Measurements from ENCODE around the gene FKBP7. TPM values are rescaled to one million over a fixed set of nuclear protein-coding genes. Genes with fewer than 3 reads are reported as not detected.
"Not testable (repeated sequence)": the region's sequence is repeated elsewhere in the genome, so short reads cannot be mapped to it uniquely, and the experiment has no call there.

FKBP7 gene
- total RNA-seq, 2 experiments from 2014 or later = 2.6 to 3.6 TPM

DNA sequence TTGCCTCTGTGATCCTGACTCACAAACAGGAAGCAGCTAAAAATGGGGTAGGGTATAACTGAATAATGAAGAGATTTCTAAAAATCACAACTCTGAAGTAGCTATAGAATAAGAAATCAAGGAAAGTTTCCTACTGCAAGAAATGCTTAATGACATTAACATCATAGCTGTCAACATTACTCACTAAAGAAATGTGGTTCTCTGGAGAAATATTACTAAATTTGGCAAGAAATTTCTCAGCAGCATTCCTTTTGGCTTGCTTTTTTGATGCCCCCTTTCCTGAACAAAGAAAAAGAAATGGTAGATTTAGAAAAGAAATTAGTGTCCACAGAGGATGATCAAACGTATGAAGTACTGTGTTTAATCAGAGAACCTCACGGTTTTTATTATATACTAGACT is 37.0 kb downstream of the FKBP7 start:
- H3K36me3 Mint-ChIP-seq (ENCODE audit: low read depth) = peaks cover 45% of the 10 kb centered on the region
- no peaks in the 10 kb centered on the region for H3K9me3 Mint-ChIP-seq (ENCODE audit: insufficient read depth)
- ChIA-PET CTCF (interaction anchor here (1.5 to 11.1 kb wide), 2 partner anchors 27 to 44 kb away, joined by 4 to 83 read pairs; no protein-coding TSS in a partner anchor), POLR2A (interaction anchor here (2.0 kb wide), 1 partner anchor 9 kb away, joined by 8 read pairs; the partner anchor contains the start of genes PJVK and PRKRA)
- H3K4me1 Mint-ChIP-seq (ENCODE audit: low read depth) = no peaks in the 10 kb centered on the region
- DNase-seq = no peak
- no peaks in the 10 kb centered on the region for H3K27me3 Mint-ChIP-seq (ENCODE audit: low read depth)
- H3K4me3 Mint-ChIP-seq = no peak overlapping the region
- ATAC-seq = no peak
- H3K27ac Mint-ChIP-seq = no peak overlapping the region

DNA sequence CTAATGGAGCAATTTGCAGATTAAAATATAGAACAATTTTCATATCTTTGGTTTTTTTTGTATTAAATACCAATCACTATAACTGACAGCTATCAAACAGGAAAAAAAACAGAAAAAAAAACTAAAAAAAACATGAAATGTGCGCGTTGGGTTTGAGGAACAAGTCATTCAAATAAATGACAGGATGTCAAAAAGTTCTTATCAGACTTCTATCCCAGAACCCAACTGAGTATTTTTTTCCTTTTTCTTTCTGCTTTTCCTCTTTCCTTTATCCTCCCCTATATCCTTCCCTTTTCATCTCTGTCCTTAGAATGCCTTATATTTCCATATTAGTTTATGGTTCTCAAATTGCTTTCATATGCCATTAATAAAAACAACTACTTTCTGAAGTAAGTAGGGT is 41.7 kb downstream of the FKBP7 start:
- H3K27ac Mint-ChIP-seq = no peak overlapping the region

DNA sequence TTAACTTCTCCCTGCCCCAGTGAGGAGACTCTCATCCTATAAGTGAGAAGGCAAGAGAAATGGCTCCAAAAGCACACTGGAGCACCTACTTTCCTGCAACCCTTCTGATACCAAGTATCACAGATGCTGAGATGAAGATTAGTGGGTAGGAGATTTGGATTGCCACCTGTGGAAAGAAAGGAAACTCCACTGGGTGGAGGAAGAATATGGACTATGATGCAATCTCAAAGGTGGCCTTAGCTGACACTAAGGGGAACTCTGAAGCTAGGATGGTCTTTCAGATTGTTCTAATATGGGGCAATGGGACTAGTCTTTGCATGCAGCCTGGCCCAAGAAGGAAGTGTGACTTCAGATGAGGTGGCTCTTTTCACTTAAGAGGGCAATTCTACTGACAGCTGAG is 49.1 kb downstream of the FKBP7 start:
- CTCF ChIA-PET = interaction anchor here (1.5 to 2.5 kb wide), 2 partner anchors 10 to 15 kb away, joined by 7 to 16 read pairs; no protein-coding TSS in a partner anchor

More for the DNA sequence above, 41.7 kb downstream of the FKBP7 start:
- peaks cover 47% of the 10 kb centered on the region for H3K36me3 Mint-ChIP-seq (ENCODE audit: low read depth)
- DNase-seq (no peak), ATAC-seq (no peak)
- ChIA-PET CTCF (no interaction called here), POLR2A (no interaction called here)
- H3K27me3 Mint-ChIP-seq (ENCODE audit: low read depth) = no peaks in the 10 kb centered on the region
- H3K4me3 Mint-ChIP-seq = no peak overlapping the region
- no peaks in the 10 kb centered on the region for H3K4me1 Mint-ChIP-seq (ENCODE audit: low read depth)
- no peaks in the 10 kb centered on the region for H3K9me3 Mint-ChIP-seq (ENCODE audit: insufficient read depth)

DNA sequence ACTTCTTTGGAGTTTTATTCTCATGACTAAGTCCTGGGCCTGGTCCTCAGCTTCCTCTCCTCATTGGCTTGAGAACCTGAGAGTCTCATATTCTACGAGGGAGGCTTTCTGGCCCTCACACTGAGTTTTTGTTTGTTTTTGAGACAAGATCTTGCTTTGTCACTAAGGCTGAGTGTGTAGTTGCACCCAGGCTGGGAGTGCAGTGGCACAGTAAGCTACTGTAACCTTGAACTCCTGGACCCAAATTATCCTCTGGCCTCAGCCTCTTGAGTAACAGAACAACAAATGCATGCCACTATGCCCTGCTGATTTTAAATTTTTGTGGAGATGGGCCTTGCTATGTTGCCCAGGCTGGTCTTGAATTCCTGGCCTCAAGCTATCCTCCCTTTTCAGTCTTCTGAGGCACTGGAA is 50.0 kb downstream of the FKBP7 start:
- Mint-ChIP-seq H3K4me1 (ENCODE audit: low read depth) (peaks cover 2% of the 10 kb centered on the region), H3K4me3 (no peak overlapping the region), H3K27ac (peak overlapping the region; percentile 33), H3K36me3 (ENCODE audit: low read depth) (peaks cover 82% of the 10 kb centered on the region), H3K27me3 (ENCODE audit: low read depth) (no peaks in the 10 kb centered on the region), H3K9me3 (ENCODE audit: insufficient read depth) (peaks cover 6% of the 10 kb centered on the region)
- ATAC-seq (no peak), DNase-seq (no peak)
- CTCF ChIA-PET = interaction anchor here (0.9 to 2.5 kb wide), 4 partner anchors 9 to 32 kb away, joined by 3 to 16 read pairs (median 5); no protein-coding TSS in a partner anchor
- POLR2A ChIA-PET = interaction anchor here (0.6 to 0.8 kb wide), 2 partner anchors 15 to 239 kb away, joined by 3 to 4 read pairs; no protein-coding TSS in a partner anchor

More for the DNA sequence above, 49.1 kb downstream of the FKBP7 start:
- DNase-seq (no peak), ATAC-seq (no peak)
- H3K27me3 Mint-ChIP-seq (ENCODE audit: low read depth) = no peaks in the 10 kb centered on the region
- POLR2A ChIA-PET = no interaction called here
- H3K27ac Mint-ChIP-seq = peak overlapping the region; percentile 2
- H3K36me3 Mint-ChIP-seq (ENCODE audit: low read depth) = peaks cover 78% of the 10 kb centered on the region
- H3K4me3 Mint-ChIP-seq = no peak overlapping the region
- peaks cover 6% of the 10 kb centered on the region for H3K9me3 Mint-ChIP-seq (ENCODE audit: insufficient read depth)
- peaks cover 2% of the 10 kb centered on the region for H3K4me1 Mint-ChIP-seq (ENCODE audit: low read depth)

DNA sequence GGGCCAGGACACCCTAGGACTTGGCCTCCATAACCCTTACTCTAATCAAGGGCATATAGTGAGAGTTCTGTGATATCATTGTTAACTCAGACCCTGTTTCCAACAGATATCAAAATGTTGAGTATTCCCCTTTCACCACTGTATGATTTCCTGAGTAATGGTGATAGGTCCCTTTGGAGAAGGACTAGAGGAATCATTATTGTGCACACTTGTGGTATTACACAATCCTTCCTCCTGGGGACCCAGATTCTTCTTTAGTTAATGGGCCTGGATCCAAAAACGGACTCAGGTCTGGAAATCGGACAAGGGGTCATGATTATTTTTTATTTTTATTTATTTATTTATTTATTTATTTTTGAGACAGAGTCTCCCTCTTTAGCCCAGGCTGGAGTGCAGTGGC is 50.9 kb downstream of the FKBP7 start:
- Mint-ChIP-seq H3K27ac (no peak overlapping the region), H3K36me3 (ENCODE audit: low read depth) (peaks cover 86% of the 10 kb centered on the region), H3K9me3 (ENCODE audit: insufficient read depth) (peaks cover 6% of the 10 kb centered on the region), H3K4me1 (ENCODE audit: low read depth) (peaks cover 2% of the 10 kb centered on the region), H3K4me3 (no peak overlapping the region), H3K27me3 (ENCODE audit: low read depth) (no peaks in the 10 kb centered on the region)
- ChIA-PET POLR2A (no interaction called here), CTCF (interaction anchor here (1.0 to 2.5 kb wide), 2 partner anchors 13 to 14 kb away, joined by 3 to 16 read pairs; no protein-coding TSS in a partner anchor)
- ATAC-seq = no peak
- no peak for DNase-seq

DNA sequence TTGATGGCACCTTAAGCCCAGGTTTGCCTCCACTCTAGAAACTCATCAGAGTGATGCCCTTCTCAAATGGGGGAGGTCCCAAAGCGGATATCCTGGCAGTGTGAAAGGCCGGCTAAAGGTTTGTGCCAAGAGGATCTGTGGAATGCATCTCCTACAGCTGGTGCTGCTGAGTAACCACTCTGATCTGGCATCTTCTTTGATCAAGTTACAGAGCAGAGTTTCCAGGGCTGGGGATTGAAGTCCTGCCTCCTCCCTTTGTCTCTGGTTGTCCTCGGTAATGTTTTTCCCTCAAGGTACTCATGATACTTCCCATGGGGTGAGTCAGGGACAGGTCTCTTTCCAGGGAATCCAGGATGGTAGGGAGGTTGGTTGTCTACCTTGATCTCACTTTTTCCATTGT is 52.0 kb downstream of the FKBP7 start:
- Mint-ChIP-seq H3K4me1 (ENCODE audit: low read depth) (peaks cover 2% of the 10 kb centered on the region), H3K27me3 (ENCODE audit: low read depth) (no peaks in the 10 kb centered on the region), H3K9me3 (ENCODE audit: insufficient read depth) (peaks cover 6% of the 10 kb centered on the region), H3K27ac (no peak overlapping the region), H3K4me3 (no peak overlapping the region), H3K36me3 (ENCODE audit: low read depth) (peaks cover 83% of the 10 kb centered on the region)
- DNase-seq = no peak
- ATAC-seq = no peak
- CTCF ChIA-PET = interaction anchor here (1.0 to 1.7 kb wide), 2 partner anchors 11 to 12 kb away, joined by 3 to 6 read pairs; no protein-coding TSS in a partner anchor
- POLR2A ChIA-PET = no interaction called here

DNA sequence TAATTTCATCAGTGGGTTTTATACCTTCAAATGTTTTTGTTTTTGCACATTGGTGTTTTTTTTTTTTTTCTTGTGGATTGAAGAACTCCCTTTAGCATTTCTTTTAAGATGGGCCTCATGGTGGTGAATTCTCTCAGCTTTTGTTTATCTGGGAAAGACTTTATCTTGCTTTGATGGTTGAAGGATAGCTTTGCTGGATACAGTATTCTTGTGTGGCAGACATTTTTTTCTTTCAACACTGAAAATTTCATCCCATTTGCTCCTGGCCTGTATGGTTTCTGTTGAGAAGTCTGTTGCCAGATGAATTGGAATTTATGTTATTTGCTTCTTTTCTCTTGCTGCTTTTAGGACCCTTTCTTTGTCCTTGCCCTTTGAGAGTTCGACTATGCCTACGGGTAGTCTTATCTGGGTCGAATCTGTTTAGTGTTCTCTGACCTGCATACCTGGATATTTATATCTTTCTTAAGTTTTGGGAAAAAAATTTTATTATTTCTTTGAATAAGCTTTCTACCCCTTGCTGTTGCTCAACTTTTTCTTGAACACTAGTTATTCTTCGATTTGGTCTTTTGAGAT is 53.1 kb downstream of the FKBP7 start:
- ATAC-seq = no peak
- Mint-ChIP-seq H3K27me3 (ENCODE audit: low read depth) (no peaks in the 10 kb centered on the region), H3K4me3 (no peak overlapping the region), H3K9me3 (ENCODE audit: insufficient read depth) (peaks cover 6% of the 10 kb centered on the region), H3K36me3 (ENCODE audit: low read depth) (peaks cover 79% of the 10 kb centered on the region), H3K27ac (no peak overlapping the region), H3K4me1 (ENCODE audit: low read depth) (peaks cover 6% of the 10 kb centered on the region)
- ChIA-PET POLR2A (no interaction called here), CTCF (interaction anchor here (1.2 to 1.7 kb wide), 3 partner anchors 11 to 313 kb away, joined by 3 to 6 read pairs (median 3); partner anchors contain the start of gene RBM45)
- DNase-seq = no peak

DNA sequence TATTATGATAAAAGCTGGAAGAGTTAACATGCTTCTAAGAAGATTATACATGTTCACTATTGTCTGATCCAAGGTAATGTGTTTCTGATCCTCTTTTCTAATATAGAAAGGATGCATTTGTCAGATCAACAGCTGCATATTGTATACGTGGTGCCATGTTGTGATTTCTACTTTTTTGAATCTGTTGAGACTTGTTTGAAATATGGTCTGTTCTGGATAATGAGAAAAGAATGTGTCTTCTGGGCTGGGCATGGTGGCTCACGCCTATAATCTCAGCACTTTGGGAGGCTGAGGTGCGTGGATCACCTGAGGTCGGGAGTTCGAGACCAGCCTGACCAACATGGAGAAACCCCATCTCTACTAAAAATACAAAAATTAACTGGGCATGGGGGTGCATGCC is 54.7 kb downstream of the FKBP7 start:
- H3K4me3 Mint-ChIP-seq; H3K4me1 Mint-ChIP-seq (ENCODE audit: low read depth); POLR2A ChIA-PET; DNase-seq; H3K27me3 Mint-ChIP-seq (ENCODE audit: low read depth); ATAC-seq; H3K9me3 Mint-ChIP-seq (ENCODE audit: insufficient read depth); H3K27ac Mint-ChIP-seq: not testable (repeated sequence)
- H3K36me3 Mint-ChIP-seq (ENCODE audit: low read depth) = peaks cover 67% of the 10 kb centered on the region
- CTCF ChIA-PET = interaction anchor here (2.3 kb wide), 1 partner anchor 9 kb away, joined by 11 read pairs; no protein-coding TSS in a partner anchor

DNA sequence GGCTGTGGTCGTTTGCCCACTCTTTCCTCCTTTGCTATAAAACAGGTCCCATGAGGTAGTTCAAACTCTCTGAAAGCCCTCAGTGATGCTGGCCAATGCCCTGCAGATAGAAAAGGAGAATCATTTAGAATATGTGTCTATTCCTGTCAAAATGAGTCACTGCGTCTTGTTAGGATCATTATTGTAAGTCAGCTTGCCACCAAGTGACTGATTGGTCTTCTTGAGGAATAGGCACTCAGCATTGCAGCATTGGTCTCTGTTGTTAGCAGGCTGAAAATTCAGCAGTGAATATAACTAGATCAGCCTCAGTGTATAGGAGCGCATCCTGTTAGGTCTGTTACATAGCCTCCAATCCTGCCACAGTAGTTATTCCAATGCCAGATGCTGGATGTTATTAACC is 56.3 kb downstream of the FKBP7 start:
- H3K27me3 Mint-ChIP-seq (ENCODE audit: low read depth) = no peaks in the 10 kb centered on the region
- H3K4me1 Mint-ChIP-seq (ENCODE audit: low read depth) = peaks cover 9% of the 10 kb centered on the region
- peaks cover 6% of the 10 kb centered on the region for H3K9me3 Mint-ChIP-seq (ENCODE audit: insufficient read depth)
- H3K27ac Mint-ChIP-seq = no peak overlapping the region
- POLR2A ChIA-PET = interaction anchor here (1.0 kb wide), 1 partner anchor 28 kb away, joined by 3 read pairs; no protein-coding TSS in a partner anchor
- ATAC-seq (no peak), DNase-seq (no peak)
- H3K4me3 Mint-ChIP-seq = no peak overlapping the region
- H3K36me3 Mint-ChIP-seq (ENCODE audit: low read depth) = peaks cover 52% of the 10 kb centered on the region
- CTCF ChIA-PET = interaction anchor here (2.3 kb wide), 1 partner anchor 7 kb away, joined by 11 read pairs; no protein-coding TSS in a partner anchor

DNA sequence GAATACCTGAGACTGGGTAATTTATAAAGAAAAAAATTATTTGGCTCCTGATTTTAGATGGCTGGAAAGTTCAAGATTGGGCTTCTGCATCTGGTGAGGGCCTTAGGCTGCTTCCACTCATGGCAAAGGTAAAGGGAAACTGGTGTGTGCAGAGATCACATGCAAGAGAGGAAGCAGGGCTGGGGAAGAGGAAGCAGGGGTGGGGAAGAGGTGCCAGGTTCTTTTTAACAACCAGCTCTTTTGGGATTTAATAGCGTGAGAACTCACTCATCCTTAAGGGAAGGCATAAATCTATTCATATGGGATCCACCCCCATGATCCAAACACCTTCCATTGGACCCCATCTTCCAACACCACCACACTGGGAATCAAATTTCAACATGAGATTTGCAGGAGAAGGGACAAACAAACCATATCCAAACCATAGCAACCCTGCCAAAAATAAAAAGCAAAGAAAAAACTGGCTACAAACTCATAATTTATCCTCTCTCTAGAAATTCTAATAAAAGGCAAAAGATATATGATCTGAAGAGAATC is 57.9 kb downstream of the FKBP7 start:
- ChIA-PET CTCF (interaction anchor here (1.2 to 3.2 kb wide), 11 partner anchors 13 to 309 kb away, joined by 3 to 22 read pairs (median 11); partner anchors contain the start of genes PJVK, PRKRA and RBM45), POLR2A (no interaction called here)
- no peak overlapping the region for H3K27ac Mint-ChIP-seq
- H3K27me3 Mint-ChIP-seq (ENCODE audit: low read depth) = no peaks in the 10 kb centered on the region
- DNase-seq = no peak
- peaks cover under 1% of the 10 kb centered on the region for H3K9me3 Mint-ChIP-seq (ENCODE audit: insufficient read depth)
- ATAC-seq = no peak
- peaks cover 16% of the 10 kb centered on the region for H3K4me1 Mint-ChIP-seq (ENCODE audit: low read depth)
- H3K4me3 Mint-ChIP-seq = no peak overlapping the region
- peaks cover 44% of the 10 kb centered on the region for H3K36me3 Mint-ChIP-seq (ENCODE audit: low read depth)

DNA sequence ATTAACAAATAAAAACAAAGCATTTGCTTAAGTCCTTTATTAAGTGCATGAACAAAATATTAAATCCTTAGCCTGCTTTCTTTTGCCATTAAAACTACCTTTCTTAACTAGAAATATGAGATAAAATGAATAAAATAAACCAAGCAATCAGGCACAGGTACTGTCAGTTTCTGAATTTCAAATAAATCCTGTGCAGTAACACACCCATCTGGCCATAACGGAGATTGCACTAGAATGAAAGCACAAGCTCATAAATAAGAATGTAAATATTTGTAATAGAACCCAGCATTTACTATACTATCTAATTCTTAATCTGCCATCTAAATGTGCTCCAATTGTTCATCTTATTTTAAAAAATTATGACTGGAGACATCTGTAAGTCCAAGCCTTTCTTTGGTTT is 59.3 kb downstream of the FKBP7 start:
- Mint-ChIP-seq H3K27me3 (ENCODE audit: low read depth) (no peaks in the 10 kb centered on the region), H3K27ac (no peak overlapping the region), H3K4me1 (ENCODE audit: low read depth) (peaks cover 22% of the 10 kb centered on the region), H3K9me3 (ENCODE audit: insufficient read depth) (no peaks in the 10 kb centered on the region), H3K36me3 (ENCODE audit: low read depth) (peaks cover 34% of the 10 kb centered on the region), H3K4me3 (no peak overlapping the region)
- CTCF ChIA-PET = interaction anchor here (0.7 to 3.2 kb wide), 20 partner anchors 10 to 307 kb away, joined by 3 to 22 read pairs (median 6); partner anchors contain the start of genes PJVK, PRKRA and RBM45
- no peak for ATAC-seq
- no peak for DNase-seq
- POLR2A ChIA-PET = interaction anchor here (1.7 kb wide), 1 partner anchor 32 kb away, joined by 9 read pairs; the partner anchor contains the start of genes PJVK and PRKRA

DNA sequence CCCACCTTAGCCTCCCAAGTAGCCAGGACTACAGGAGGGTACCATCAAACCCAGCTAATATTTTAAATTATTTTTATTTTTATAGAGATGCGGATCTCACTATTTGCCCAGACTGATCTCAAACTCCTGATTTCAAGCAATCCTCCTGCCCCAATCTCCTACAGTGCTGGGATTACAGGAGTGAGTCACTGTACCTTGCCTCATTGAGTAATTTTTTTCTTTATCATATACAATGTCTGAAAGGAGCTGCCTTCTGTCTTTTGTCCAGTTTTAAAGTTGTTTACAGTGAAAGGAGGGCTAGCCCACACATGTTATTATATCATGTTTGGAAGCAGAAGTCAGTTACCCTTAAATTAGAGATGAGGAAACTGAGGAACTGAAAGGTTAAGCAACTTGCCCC is 60.0 kb downstream of the FKBP7 start:
- ChIA-PET POLR2A (interaction anchor here (1.7 kb wide), 1 partner anchor 33 kb away, joined by 9 read pairs; the partner anchor contains the start of genes PJVK and PRKRA), CTCF (interaction anchor here (0.7 to 3.2 kb wide), 14 partner anchors 10 to 307 kb away, joined by 3 to 22 read pairs (median 8); partner anchors contain the start of genes PJVK, PRKRA and RBM45)
- H3K4me1 Mint-ChIP-seq (ENCODE audit: low read depth) = peaks cover 22% of the 10 kb centered on the region
- ATAC-seq (no peak), DNase-seq (no peak)
- no peaks in the 10 kb centered on the region for H3K27me3 Mint-ChIP-seq (ENCODE audit: low read depth)
- H3K27ac Mint-ChIP-seq = no peak overlapping the region
- peaks cover 28% of the 10 kb centered on the region for H3K36me3 Mint-ChIP-seq (ENCODE audit: low read depth)
- H3K4me3 Mint-ChIP-seq = no peak overlapping the region
- no peaks in the 10 kb centered on the region for H3K9me3 Mint-ChIP-seq (ENCODE audit: insufficient read depth)
